AG10803 (cell line): Measurements from ENCODE around the gene C12orf75.

Experiments used
- DNase-seq: peaks from one replicate; pipeline ENCODE4 v3.0.0; 2010; ENCODE audit warnings: low read depth
- H3K4me3 ChIP-seq: 2 replicates; pipeline ENCODE4 v1.5.1; 2011; ENCODE audit warnings: mild to moderate bottlenecking, low read length, control low read depth
- TF ChIP-seq, protein P1 (sequence below): conservative IDR thresholded peaks from 2 replicates; pipeline ENCODE4 v1.5.1; 2011; ENCODE audit warnings: mild to moderate bottlenecking, low read length, control low read depth, inconsistent platforms

C12orf75 gene

DNA sequence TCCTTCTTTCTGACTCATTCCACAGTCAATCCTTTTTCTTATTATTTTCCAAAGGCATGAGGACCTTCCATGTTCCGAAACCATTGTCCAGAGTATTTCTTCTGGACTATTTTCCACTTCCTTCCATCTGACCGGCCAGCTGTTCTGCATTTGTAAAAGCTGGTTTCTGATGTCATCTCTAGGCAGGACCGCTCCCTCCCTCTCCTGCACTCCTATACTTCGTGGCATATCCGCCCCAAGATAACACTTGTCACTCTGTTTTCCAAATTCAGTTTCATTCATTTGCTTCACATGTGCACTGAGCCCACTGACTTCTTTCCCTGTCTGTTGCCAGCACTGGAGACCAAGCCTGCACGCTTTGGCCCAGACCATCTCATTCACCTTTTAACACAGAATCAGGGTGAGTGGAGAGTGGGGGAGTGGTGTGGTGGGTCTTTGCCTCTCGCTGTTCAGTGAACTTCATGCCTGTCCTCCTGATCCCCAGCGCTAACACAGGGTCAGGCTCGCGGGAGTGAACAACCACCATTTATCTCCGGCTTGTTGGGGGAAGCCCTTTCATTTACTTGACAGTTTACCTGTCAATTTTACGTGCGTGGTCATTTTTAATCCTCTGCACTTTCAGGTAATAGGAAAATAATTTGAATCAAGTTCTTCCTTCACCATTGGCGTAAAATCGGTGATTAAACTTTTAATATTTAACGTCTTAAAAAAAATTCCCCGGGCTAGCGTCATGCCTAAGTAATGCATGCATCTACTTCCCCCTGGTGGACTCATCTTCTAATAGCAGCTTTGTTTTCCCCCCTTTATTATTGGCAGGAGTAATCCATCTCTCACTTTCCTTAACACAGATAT lies 52.5 kb downstream of the C12orf75 start:
- DNase-seq = peak; percentile 84
- H3K4me3 ChIP-seq = peak overlapping the region; percentile 43
- TF ChIP-seq, protein P1, sequence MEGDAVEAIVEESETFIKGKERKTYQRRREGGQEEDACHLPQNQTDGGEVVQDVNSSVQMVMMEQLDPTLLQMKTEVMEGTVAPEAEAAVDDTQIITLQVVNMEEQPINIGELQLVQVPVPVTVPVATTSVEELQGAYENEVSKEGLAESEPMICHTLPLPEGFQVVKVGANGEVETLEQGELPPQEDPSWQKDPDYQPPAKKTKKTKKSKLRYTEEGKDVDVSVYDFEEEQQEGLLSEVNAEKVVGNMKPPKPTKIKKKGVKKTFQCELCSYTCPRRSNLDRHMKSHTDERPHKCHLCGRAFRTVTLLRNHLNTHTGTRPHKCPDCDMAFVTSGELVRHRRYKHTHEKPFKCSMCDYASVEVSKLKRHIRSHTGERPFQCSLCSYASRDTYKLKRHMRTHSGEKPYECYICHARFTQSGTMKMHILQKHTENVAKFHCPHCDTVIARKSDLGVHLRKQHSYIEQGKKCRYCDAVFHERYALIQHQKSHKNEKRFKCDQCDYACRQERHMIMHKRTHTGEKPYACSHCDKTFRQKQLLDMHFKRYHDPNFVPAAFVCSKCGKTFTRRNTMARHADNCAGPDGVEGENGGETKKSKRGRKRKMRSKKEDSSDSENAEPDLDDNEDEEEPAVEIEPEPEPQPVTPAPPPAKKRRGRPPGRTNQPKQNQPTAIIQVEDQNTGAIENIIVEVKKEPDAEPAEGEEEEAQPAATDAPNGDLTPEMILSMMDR = peak; percentile 82

DNA sequence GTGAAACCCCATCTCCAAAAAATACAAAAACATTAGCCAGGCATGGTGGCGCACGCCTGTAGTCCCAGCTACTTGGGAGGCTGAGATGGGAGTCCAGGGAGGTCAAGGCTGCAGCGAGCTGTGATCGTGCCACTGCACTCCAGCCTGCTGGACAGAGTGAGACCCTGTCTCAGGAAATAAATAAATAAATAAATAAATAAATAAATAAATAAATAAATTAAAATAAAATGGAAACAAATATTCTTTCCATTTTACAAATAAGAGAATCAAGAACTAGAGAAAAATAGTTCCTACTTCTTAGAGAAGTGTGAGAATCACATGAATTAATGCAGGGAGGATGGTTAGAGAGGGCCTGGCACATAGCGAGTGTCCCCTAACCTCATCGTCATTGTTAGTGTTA lies 53.7 kb downstream of the C12orf75 start:
- no peak overlapping the region for H3K4me3 ChIP-seq
- no peak for DNase-seq
- TF ChIP-seq, protein P1 = no peak

DNA sequence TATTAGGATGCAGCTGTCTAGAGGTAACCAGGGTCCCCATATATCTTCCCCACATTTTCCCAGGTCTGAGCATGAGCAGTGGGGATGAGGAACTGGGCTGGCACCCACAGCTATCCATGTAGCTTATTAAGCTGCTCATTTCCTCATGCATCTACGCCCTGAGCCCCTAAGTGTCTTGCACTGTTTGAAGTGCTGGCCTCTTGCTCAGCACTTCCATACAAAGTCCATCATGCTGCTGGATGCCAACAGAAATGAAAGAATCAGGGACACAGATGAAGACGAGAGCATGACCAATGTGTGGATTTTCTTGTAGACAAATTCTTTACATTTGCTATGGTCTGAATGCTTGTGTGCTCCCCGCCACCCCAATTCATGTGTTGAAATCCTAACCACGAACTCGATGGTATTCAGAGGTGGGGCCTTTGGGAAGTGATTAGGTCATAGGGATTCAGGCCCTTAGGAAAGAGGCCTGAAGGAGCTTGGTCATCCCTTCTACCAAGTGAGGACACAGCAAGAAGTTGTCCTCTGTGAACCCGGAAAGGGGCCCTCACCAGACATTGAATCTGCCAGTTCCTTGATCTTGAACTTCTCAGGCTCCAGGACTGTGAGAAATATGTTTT lies 54.5 kb downstream of the C12orf75 start:
- no peak overlapping the region for H3K4me3 ChIP-seq
- DNase-seq = peak; percentile 88
- TF ChIP-seq, protein P1 = no peak

DNA sequence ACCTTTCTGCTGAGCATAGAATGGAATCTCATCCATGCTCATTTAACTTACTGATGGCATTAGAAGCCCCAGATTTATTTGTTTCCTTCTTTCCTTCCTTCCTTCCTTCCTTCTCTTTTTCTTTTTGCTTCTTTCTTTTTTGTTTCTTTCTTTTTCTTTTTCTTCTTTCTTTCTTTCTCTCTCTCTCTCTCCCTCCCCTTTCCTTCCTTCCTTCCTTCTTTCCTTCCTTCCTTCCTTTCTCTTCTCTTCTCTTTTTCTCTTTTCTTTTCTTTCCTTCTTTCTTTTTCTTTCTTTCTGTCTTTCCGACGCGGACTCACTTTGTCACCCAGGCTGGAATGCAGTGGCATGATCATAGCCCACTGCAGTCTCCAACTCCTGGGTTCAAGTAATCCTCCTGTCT lies 55.9 kb downstream of the C12orf75 start:
- TF ChIP-seq, protein P1 = no peak
- H3K4me3 ChIP-seq = no peak overlapping the region
- DNase-seq = no peak

DNA sequence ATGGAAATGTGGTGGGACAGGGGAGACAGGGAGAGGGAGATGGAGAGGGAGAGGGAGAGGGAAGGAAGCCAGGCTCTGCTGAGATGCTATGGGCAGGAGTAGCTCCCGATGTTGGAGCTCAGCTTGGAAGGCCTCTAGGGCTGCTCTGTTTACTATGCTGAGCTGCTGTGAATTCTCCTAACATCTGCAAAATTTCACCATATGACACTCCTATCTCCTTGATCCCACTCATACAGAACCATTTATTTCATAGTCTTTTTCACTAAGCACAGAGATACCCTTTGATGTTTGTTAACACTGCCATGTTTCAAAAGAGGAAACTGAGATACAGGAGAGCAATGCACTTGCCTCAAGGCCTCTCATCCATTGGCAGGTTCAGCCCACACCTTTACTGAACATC lies 60.7 kb downstream of the C12orf75 start:
- H3K4me3 ChIP-seq = no peak overlapping the region
- TF ChIP-seq, protein P1 = no peak
- no peak for DNase-seq

DNA sequence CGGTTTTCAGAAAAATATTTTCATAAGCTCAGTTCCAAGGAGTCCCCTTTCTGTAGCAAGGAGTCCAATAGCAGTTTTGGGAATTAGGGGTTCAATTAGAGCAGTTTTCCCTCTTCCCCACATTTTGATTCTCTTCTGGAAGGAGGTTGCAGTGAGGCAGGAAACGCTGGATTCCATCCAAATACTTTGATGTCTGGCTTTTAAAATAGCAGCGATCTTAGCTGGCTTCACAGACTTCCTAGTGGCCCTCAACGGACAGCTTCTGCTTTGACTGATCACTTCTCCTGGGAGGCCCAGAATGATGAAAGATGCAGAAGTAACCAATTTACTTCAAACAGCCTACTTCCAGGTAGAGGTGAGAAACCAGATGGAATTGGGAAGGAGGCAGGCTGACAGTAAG lies 63.1 kb downstream of the C12orf75 start:
- no peak overlapping the region for H3K4me3 ChIP-seq
- TF ChIP-seq, protein P1 = no peak
- peak; percentile 55 for DNase-seq

DNA sequence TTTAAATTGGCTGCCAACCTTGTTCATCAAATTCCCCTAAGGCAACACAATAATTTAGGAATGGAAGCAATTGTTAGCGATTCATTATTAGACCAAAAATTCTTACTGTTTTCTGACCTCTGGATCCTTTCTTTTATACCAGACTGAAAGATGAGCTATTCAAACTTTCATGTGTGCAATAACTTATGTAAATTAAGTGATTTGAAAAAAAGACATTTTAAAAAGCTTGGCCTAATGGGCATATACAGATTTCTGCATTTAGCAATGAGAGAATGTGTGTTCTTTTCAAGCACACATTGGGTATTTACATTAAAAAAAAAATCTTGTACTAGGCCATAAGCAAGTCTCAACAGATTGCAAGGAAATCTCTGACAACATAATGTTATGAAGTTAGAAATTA lies 65.5 kb downstream of the C12orf75 start:
- H3K4me3 ChIP-seq = no peak overlapping the region
- TF ChIP-seq, protein P1 = no peak
- no peak for DNase-seq
